ES-I3 (cell line): ENCODE data around the gene CAMTA1.
"Not testable (repeated sequence)": the region's sequence is repeated elsewhere in the genome, so short reads cannot be mapped to it uniquely, and the experiment has no call there.

ENCODE experiments used
- H3K36me3 ChIP-seq: 2 replicates; pipeline ENCODE4 v1.6.1; 2013; ENCODE audit warnings: mild to moderate bottlenecking, low read length, control low read depth, moderate library complexity; ENCODE audit not compliant: insufficient read depth
- H3K4me1 ChIP-seq: 2 replicates; pipeline ENCODE4 v1.6.1; 2013; ENCODE audit warnings: mild to moderate bottlenecking, control low read depth, low read length; ENCODE audit not compliant: insufficient read depth
- H3K9ac ChIP-seq: 2 replicates; pipeline ENCODE4 v1.6.1; 2013; ENCODE audit warnings: low read depth, mild to moderate bottlenecking, low read length, moderate library complexity
- H3K9me3 ChIP-seq: 2 replicates; pipeline ENCODE4 v1.6.1; 2013; ENCODE audit warnings: mild to moderate bottlenecking, low read length, moderate library complexity; ENCODE audit not compliant: control insufficient read depth, insufficient read depth

CAMTA1 gene

DNA sequence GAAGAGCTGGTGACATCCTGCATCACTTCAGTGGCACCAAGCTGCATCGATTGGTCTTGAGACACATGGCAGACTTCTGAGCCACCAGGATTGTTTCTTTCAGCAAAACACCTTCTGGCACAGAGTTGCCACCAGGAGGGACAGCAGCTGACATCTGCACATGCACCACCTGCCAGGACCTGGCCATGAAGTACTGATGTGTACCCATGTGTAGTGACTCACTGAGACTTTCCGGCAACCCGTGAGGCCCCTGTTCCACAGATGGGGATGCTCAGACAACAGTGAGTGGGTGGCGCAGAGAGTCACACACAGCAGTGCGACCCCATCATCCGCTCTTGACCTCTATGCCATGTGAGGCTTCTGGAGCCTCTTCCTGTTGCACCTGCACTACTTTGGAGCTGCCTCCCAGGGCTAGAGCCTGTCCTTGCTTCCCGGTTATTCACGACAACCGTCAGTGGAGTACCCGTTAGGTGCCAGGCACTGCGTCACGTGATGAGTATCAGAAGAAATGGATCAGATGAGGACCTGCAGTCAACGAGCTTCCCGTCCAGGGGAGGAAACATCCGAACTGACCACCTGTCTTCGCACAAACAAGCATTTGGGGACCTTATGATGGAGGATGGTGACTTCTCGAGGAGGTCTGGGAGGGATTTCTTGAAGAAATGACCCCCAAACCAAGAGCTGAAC lies 905.4 kb downstream of the CAMTA1 start:
- H3K36me3 ChIP-seq: no peaks in the 10 kb centered on the region

DNA sequence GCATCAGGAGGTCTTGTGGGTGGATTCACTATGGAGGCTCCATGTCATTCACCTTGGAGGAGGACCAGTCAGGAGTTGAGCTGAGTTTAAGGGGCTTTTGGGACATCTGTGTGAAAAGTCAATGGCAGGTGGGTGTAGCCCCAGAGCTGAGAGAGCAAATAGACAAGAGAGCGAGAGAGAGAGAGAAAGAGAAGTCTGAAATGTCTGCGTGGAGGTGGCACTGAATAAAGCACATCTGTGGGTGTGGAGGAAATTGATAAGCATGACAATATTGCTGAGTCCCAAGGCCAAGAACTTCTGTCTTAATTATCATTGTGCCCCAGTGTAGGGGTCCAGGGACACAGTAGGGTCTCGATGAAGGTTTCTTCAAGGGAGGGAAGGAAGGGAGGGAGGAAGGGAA lies 906.3 kb downstream of the CAMTA1 start:
- H3K9ac ChIP-seq: no peak overlapping the region
- no peaks in the 10 kb centered on the region for H3K36me3 ChIP-seq
- H3K4me1 ChIP-seq: no peaks in the 10 kb centered on the region
- no peaks in the 10 kb centered on the region; the same call in 1 of the 2 replicates for H3K9me3 ChIP-seq

More for the DNA sequence above, 905.4 kb downstream of the CAMTA1 start:
- Histone ChIP-seq H3K9me3 (no peaks in the 10 kb centered on the region; the same call in 1 of the 2 replicates), H3K9ac (no peak overlapping the region), H3K4me1 (no peaks in the 10 kb centered on the region)

DNA sequence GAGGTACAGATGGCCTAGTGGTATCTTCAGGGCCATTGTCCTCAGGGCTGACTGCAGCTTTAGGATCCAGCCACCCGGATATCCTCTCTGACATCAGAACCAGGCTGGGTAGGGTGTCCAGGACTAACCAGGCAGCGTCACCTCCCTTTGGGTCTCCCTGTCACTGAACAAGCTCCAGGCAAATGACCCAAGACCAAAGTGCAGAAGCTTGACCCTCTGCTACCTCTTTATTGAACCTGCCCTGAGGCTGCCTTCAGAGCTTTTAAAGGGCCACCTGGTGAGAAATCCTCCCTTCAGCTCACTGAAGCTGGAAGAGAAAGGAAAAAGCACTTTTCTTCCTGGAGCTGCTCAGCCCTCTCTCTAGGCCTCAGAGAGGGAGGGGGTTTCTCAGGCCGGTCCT lies 906.8 kb downstream of the CAMTA1 start:
- Histone ChIP-seq H3K36me3 (no peaks in the 10 kb centered on the region), H3K9ac (no peak overlapping the region), H3K4me1 (no peaks in the 10 kb centered on the region), H3K9me3 (no peaks in the 10 kb centered on the region; the same call in 1 of the 2 replicates)

DNA sequence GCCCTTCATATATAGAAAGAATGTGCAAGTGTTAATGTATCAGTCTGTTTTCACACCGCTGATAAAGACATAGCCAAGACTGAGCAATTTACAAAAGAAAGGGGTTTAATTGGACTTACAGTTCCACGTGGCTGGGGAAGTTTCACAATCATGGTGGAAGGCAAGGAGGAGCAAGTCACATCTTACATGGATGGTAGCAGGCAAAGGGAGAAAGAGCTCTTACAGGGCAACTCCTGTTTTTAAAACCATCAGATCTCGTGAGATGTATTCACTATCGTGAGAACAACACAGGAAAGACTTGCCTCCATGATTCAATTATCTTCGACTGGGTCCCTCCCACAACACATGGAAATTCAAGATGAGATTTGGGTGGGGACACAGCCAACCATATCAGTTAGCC lies 907.8 kb downstream of the CAMTA1 start:
- H3K9ac ChIP-seq, H3K4me1 ChIP-seq, H3K9me3 ChIP-seq, H3K36me3 ChIP-seq: not testable (repeated sequence)

DNA sequence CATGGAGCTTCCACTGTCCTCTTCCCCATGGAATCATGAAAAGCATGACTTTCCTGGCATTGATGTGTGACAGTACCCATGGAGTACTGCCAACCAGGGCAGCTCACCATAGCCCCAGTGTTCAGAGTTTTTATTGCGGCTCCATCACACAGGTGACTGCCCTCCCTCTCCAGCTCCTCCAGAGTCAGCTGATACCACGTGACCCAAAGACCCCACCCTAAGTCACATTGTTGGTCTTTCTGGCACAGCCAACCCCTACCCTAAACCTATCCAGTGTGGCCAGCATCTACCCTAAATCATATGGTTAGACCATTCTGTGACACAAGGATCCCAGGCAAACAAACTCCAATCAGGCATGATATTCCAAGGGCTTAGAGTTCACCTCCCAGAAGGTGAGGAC lies 908.4 kb downstream of the CAMTA1 start:
- H3K4me1 ChIP-seq: no peaks in the 10 kb centered on the region
- H3K9ac ChIP-seq: no peak overlapping the region
- H3K36me3 ChIP-seq: no peaks in the 10 kb centered on the region
- no peaks in the 10 kb centered on the region; the same call in 1 of the 2 replicates for H3K9me3 ChIP-seq

DNA sequence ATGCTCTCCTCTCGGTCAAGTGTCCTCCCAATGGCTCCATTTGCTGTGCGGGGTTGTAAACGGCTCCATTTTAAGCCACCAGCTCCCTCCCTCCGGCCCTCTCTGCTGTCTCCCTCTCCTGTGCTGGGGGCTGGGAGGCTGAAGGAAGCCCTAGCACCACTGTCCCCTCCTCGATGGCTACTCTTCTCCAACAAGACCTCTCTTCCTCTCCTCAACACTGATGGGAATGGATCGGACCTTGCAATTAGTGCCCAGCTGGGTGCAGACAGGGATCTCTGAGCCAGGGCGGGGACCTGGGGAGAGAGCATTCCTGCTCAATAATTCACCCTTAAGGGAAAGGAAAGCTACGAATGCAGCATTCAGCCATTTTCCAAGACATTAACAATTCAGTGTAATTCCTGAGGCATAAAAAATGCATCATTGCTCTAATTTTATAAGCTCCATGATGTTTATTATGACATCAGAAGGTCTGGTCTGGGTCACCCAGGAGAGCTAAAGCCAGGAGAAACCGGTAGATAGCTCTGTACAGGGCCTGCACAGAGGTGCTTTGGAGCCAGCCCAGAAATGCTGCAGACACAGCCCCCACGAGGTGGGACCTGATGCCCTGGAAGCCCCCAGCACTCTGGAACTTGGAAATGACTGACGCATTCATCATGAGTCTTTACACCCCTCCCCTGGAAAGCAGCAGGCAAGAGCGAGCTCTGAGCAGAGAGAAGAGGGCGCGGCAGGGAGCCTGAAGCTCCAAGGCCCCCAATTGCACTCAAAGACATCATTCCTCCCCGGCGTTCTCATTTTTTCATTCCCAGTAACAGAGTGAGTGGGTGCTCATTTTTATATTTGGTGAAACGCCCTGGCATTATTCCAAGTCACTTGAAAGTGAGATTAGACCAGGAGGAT lies 909.6 kb downstream of the CAMTA1 start:
- Histone ChIP-seq H3K36me3 (no peaks in the 10 kb centered on the region), H3K9me3 (no peaks in the 10 kb centered on the region; the same call in 1 of the 2 replicates), H3K9ac (no peak overlapping the region), H3K4me1 (no peaks in the 10 kb centered on the region)

DNA sequence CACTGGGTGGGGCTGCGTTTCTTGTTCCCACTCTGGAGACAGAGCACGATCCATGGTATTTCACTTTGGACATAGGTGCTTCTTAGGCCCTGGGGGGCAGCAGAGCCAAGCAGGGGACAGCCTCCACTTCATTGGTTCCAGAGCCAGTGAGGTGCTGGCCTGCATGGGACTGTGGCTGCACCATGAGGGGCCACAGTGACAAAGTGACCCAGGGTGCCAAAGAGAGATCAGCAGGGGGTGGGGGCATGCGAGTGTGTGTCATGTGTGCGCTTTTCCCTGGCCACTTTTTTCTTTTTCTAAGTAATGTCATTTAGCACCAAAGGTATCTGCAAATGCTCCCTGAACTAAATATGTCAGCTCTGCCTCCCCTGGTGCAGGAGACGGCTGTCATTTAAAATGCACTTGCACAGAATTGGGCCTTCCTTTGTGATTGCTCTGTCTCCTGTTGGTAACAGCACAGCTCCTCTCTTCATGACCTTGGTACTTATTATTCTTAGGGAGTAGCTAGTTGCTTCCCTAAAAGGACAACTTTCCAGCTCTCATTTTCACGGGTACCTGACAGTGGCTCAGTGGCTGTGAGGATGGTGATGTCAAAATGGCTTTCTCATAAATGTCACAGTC lies 910.4 kb downstream of the CAMTA1 start:
- H3K9me3 ChIP-seq: no peaks in the 10 kb centered on the region; the same call in 1 of the 2 replicates
- no peak overlapping the region for H3K9ac ChIP-seq
- no peaks in the 10 kb centered on the region for H3K36me3 ChIP-seq
- no peaks in the 10 kb centered on the region for H3K4me1 ChIP-seq

DNA sequence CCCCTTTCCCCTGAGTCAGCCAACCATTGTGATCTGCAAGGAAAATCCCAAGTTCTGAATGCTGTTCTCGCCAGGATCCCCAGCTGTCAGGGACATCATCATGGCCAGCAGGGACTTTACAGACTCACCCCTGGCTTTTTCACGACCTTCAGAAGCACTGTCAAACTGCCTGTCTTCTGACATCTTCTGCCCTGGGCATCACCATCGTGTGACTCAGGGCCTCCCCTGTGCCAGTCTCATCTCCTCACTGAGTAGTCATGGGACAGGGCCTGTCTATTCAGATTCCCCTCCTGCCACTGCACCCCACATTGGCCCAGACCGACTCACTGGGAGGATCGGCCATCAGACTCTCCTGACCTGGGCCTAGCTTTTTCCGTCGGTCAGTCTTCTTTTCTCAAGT lies 913.4 kb downstream of the CAMTA1 start:
- Histone ChIP-seq H3K9me3 (no peaks in the 10 kb centered on the region), H3K9ac (no peak overlapping the region), H3K4me1 (peaks cover 6% of the 10 kb centered on the region; the same call in 1 of the 2 replicates), H3K36me3 (no peaks in the 10 kb centered on the region)

DNA sequence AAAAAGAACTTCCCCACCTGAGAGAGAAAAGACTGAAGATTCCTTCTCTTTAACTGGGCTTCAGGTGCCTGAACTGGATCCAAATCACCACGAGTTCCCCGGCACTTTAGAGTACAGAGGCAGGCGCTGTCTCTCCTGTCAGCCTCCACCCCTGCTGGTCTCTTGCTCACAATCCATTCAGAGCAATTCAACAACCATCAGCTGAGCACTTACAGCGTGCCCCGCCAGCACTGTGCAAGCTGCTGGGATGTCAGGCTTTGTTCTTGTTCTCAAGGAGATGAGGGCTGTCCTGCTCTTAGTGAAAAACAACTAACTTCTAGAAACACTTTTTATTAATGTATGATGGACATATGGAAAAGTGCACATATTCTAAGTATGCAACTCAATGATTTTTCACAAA lies 917.1 kb downstream of the CAMTA1 start:
- no peaks in the 10 kb centered on the region for H3K9me3 ChIP-seq
- H3K9ac ChIP-seq: no peak overlapping the region; the same call in 1 of the 2 replicates
- peaks cover 6% of the 10 kb centered on the region; the same call in 1 of the 2 replicates for H3K4me1 ChIP-seq
- no peaks in the 10 kb centered on the region for H3K36me3 ChIP-seq

DNA sequence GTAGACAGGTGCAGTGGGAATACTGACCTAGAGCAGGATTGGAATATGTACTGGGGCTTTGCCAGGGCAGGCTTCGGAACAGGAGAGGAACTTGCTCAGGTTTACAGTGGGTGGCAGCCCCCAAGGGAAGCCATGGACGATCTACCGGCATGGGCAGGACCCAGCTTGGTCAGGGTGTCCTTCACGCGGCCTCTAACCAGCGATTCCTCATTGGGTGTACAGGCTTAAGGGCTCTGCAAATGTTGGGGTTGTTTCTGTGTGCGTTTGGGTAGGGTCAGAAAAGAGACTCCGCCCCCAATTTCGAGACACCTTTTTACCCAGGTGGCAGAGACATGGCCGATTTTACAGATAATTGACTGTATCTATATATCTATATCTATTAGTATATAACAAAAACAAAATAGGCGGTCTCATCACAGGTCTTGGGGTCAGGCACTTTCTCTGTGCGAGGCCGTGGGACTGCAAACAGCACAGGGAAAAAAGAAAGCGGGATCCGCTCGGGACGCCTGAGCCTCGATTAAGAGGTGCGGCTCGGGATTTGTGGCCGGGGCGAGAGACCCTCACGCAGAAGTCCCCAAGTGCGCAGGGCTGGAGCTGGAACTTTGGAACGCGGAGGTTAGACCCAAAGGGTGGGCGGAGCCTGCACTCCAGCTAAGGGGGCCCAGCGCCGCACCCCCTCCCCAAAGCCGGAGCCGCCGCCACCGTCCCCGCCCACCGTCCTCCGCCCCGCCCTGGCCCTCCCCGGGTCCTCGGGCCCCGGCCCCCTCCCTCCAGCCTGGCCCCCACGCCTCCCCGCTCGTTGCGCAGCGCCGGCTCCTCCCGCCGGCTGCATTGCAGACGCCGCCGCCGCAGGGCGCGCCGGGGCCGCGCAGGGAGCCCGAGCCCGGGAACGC lies 918.3 kb downstream of the CAMTA1 start:
- H3K36me3 ChIP-seq: no peaks in the 10 kb centered on the region
- peaks cover 6% of the 10 kb centered on the region; the same call in 1 of the 2 replicates for H3K4me1 ChIP-seq
- H3K9me3 ChIP-seq: no peaks in the 10 kb centered on the region
- H3K9ac ChIP-seq: peak overlapping the region; percentile 53; the same call in 1 of the 2 replicates

DNA sequence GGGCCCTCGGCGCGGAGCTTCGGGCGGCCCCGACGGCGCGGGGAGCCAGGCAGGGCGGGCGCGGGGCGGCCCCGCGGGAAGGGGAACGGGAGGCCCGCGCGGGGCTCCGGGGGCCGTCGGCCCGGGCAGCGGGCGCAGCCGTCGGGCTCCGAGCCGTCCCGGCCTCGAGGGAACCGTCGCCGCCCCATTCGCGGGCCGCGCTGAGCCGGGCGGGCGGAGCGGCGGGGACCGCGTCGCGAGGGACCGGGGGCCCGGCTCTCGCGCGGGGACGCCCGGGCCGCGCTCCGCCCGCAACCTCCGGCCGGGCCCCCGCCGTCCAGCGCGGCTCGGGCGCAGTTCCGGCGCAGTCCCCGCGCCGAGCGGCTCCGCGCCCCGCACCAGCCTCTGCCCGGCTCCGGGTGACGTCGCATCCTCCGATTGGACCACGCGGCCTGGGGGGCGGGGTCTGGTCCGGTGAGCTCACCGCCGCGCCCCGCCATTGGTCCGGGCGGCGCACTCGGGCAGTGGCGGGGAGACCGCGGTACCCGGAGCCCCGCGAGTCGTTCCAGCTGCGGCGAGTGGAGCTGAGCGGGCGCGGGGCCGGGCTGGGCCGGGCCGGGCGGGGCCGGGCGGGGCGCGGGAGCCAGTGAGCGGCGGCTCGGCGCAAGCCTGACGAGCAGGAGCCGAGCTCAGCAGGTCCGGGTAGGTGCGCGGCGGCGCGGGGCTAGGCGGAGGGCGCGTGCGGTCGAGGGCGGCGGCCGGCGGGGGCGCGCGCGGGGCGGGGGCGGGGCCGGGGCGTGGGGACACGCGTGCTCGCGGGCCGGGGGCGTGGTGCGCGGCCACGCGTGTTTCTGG lies 919.2 kb downstream of the CAMTA1 start:
- Histone ChIP-seq H3K4me1 (peaks cover 6% of the 10 kb centered on the region; the same call in 1 of the 2 replicates), H3K9me3 (no peaks in the 10 kb centered on the region), H3K9ac (peak overlapping the region; percentile 43; the same call in 1 of the 2 replicates), H3K36me3 (no peaks in the 10 kb centered on the region)

DNA sequence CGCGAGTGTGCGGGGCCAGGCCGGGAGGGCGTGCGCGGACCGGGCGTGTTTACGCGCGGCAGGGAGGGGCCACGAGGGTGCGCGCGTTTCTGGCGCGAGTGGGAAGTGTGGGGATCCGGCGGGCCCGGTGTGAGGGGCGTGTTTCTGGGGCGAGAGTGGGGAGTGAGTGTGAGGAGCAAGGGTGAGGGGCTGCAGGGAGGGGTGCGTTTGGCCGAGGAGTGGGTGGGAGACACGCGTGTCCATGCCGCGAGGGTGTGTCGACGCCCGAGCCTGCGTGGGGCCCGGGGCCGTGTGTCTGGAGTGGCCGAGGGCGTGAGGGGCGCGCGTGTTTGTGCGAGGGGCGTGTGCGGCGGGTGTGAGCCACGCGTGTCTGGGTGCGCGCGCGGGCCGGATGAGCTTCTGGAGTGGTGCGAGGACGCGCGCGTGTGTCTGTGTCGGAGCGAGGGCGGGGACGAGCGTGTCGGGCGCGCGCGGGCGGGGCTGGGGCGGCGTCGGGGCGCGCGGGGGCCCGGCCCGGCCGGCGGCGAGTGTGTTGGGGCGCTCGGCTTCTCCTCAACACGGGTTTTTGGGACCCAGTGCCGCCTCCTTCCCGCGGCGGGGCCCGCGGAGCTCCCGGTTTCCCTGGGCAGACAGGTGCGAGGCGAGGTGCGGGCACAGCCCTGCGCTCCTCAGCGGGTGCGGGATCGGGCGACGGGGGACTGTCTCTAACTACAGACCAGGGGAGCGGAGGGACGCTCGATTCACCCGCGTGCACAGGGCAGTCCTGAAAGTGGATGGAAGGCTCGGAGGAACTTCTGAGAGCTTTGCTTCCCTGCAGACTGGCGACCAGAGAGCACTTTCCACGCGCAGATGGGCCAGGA lies 920.0 kb downstream of the CAMTA1 start:
- Histone ChIP-seq H3K9me3 (no peaks in the 10 kb centered on the region), H3K9ac (peak overlapping the region; percentile 43; the same call in 1 of the 2 replicates), H3K4me1 (peaks cover 6% of the 10 kb centered on the region; the same call in 1 of the 2 replicates), H3K36me3 (no peaks in the 10 kb centered on the region)
